Lower leg skin (tissue), 3 donors: Measurements from ENCODE around the gene CFHR2.

Source experiments
- POLR2A ChIP-seq, 2 donors: fragments of 450-650 bp; IDR thresholded peaks; one replicate each; pipeline ENCODE4 v1.6.1; 2016 to 2017; ENCODE audit warnings: antibody characterized with exemption in 2 of 2, mild to moderate bottlenecking in 1 of 2, moderate library complexity in 1 of 2
- TF ChIP-seq, protein P1 (sequence below), 3 donors: fragments of 450-650 bp; IDR thresholded peaks; one replicate each; pipeline ENCODE4 v1.5.1; 2016; ENCODE audit warnings: antibody characterized with exemption in 3 of 3, mild to moderate bottlenecking in 3 of 3, moderate library complexity in 2 of 3

DNA sequence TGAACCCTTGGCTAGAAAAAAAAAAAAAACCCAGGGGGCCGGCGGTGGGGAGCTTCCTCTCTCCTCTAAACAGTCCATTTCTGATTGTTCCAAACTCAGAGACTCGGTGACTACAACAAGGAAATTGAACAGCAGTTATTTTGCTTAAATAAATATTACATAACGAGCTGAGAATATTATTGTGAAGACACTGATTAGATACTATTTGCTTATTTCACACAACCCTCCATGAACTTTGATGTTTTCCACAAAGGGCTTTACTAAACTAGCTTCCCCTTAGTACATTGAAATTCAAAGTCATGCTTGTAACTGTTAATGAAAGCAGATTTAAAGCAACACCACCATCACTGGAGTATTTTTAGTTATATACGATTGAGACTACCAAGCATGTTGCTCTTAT, 33.7 kb downstream of the CFHR2 start, which contains the start of gene CFHR5:
- TF ChIP-seq, protein P1, sequence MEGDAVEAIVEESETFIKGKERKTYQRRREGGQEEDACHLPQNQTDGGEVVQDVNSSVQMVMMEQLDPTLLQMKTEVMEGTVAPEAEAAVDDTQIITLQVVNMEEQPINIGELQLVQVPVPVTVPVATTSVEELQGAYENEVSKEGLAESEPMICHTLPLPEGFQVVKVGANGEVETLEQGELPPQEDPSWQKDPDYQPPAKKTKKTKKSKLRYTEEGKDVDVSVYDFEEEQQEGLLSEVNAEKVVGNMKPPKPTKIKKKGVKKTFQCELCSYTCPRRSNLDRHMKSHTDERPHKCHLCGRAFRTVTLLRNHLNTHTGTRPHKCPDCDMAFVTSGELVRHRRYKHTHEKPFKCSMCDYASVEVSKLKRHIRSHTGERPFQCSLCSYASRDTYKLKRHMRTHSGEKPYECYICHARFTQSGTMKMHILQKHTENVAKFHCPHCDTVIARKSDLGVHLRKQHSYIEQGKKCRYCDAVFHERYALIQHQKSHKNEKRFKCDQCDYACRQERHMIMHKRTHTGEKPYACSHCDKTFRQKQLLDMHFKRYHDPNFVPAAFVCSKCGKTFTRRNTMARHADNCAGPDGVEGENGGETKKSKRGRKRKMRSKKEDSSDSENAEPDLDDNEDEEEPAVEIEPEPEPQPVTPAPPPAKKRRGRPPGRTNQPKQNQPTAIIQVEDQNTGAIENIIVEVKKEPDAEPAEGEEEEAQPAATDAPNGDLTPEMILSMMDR (IDR thresholded peaks at IDR 0.05): no peak
- no peak for TF ChIP-seq POLR2A (IDR thresholded peaks at IDR 0.05)
